GM21367 (cell line): Measurements from ENCODE around the gene PRAMEF14.
"Not testable (repeated sequence)": the region's sequence is repeated elsewhere in the genome, so short reads cannot be mapped to it uniquely, and the experiment has no call there.

Experiments
- ATAC-seq: cut with Tn5 transposase; IDR thresholded peaks from one replicate; pipeline ENCODE4 v1.9.1; 2021; ENCODE audit not compliant: unreplicated experiment

The PRAMEF14 gene, protein sequence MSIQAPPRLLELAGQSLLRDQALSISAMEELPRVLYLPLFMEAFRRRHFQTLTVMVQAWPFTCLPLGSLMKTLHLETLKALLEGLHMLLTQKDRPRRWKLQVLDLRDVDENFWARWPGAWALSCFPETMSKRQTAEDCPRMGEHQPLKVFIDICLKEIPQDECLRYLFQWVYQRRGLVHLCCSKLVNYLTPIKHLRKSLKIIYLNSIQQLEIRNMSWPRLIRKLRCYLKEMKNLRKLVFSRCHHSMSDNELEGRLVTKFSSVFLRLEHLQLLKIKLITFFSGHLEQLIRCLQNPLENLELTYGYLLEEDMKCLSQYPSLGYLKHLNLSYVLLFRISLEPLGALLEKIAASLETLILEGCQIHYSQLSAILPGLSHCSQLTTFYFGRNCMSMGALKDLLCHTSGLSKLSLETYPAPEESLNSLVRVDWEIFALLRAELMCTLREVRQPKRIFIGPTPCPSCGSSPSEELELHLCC

DNA sequence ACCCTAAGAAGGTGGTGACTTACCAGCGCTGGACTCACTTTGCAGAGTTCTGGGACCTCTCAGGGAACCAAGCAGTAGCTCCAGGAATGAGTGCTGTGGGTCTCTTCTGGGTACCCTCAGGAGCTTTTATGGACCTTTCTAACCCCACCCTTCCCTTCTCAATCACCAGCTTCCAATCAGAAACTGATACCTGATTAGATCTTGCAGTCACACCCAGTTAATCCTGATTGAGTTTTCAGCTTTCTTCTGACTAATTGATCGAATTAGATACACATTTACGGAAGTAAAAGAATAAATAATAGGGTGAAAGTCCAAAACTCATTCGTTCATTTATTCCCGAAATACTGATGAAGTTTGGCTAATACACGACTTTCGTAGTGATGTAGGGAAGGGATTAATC lies at the start of gene PRAMEF14:
Gene PRAMEF14, minus strand, starts transcription at position 101 of the 400 bp plus-strand sequence. CDS start 1,820 bp downstream, outside the sequence.
- ATAC-seq = not testable (repeated sequence)

DNA sequence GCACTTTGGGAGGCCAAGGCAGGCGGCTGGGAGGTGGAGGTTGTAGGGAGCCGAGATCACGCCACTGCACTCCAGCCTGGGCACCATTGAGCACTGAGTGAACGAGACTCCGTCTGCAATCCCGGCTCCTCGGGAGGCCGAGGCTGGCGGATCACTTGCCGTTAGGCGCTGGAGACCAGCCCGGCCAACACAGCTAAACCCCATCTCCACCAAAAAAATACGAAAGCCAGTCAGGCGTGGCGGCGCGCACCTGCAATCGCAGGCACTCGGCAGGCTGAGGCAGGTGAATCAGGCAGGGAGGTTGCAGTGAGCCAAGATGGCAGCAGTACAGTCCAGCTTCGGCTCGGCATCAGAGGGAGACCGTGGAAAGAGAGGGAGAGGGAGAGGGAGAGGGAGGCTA lies 48.4 kb upstream of the PRAMEF14 start:
- not testable (repeated sequence) for ATAC-seq

DNA sequence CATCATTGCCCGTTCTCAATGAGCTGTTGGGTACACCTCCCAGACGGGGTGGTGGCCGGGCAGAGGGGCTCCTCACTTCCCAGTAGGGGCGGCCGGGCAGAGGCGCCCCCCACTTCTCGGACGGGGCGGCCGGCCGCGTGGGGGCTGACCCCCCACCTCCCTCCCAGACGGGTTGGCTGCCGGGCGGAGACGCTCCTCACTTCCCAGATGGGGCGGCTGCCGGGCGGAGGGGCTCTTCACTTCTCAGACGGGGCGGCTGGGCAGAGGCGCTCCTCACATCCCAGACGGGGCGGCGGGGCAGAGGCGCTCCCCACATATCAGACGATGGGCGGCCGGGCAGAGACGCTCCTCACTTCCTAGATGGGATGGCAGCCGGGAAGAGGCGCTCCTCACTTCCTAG lies 47.8 kb upstream of the PRAMEF14 start:
- ATAC-seq = not testable (repeated sequence)

DNA sequence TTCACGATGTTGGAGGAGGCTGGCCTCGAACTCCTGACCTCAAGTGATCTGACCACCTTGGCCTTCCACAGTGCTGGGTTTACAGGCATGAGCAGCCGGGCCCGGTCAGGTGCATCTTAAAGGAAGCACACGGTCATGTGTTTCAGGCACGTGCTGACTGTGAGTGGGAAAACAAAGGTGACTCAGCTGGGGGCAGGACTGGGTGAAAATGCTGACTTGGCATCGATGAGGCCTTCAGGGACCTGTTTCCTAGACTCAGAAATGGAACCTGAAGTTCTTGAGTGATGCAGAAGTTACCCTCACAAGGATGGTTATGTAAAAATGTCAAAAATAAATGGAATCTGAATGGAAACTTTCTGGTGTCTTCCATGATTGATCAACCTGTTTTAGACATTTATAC lies 46.1 kb upstream of the PRAMEF14 start:
- not testable (repeated sequence) for ATAC-seq

DNA sequence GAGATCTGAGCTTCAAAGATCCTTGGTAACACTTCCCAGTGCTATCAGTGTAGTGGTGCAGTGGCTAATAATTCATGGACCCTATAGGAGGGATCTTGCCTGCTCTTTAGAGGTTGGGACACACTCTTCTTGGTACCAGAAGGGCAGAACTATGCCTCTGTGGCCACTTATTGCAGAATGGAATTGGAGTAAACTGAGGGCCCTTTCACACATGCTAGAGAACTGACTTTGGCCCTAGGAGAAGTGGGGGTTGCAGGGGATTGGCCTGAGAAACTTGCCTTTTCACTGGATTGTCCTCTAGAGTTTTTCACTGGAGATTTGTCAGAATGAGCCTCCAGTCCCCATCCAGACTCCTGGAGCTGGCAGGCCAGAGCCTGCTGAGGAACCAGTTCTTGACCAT lies 42.4 kb upstream of the PRAMEF14 start, which contains the start of gene PRAMEF17:
Gene PRAMEF17, plus strand, starts transcription at position 301 of the 400 bp plus-strand sequence. Its CDS starts 26 bp downstream, at position 327.
- not testable (repeated sequence) for ATAC-seq

DNA sequence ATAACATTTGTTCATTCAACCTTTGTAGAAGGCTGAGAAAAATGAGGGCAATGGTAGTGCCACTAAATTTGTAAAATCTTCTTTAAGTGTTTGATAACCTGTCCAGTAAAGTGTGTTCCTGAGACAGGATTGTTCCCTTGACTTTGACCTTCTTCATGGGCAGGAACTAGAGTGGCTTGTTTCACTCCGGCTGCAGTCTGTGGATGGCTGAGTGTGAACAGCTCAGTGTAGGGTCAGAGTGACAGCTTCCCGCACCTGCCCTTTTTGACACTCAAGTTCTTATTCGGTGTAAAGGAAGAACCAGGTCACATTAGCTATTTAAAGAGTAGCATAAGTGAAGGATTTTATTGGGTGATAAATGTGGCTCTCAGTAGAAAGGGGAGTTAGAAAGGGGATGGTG lies 33.4 kb upstream of the PRAMEF14 start:
- not testable (repeated sequence) for ATAC-seq

DNA sequence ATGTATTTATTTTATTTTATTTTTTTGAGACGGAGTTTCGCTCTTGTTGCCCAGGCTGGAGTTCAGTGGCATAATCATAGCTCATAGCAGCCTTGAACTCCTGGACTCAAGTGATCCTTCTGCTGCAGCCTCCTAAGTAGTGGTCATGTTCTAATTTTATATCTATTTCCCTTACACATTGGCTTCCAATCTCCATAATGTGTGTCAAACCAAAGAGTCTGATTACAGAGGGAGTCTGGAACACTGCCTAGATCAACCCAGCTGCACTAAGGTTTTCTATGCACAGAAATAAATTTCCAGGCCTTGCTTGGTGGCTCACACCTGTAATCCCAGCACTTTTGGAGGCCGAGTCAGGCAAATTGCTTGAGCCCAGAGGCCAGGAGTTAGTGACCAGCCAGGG lies 32.0 kb upstream of the PRAMEF14 start:
- not testable (repeated sequence) for ATAC-seq

DNA sequence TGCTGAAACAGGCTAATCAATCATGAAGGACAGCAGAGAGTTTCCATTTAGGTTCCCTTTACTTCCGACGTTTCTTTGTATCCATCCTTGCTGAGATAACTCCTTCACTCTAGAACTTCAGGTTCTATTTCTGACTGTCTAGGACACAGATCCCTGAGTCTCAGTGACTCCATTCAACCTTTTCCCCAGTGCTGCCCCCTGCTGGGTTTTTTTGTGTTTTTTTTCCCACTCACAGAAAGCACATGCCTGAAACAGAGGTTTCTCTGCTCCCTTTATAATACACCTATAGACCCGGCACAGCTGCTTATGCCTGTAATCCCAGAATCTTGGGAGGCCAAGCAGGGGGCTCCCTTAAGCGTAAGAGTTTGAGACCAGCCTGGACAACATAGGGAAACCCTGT lies 21.6 kb upstream of the PRAMEF14 start:
- ATAC-seq = not testable (repeated sequence)

DNA sequence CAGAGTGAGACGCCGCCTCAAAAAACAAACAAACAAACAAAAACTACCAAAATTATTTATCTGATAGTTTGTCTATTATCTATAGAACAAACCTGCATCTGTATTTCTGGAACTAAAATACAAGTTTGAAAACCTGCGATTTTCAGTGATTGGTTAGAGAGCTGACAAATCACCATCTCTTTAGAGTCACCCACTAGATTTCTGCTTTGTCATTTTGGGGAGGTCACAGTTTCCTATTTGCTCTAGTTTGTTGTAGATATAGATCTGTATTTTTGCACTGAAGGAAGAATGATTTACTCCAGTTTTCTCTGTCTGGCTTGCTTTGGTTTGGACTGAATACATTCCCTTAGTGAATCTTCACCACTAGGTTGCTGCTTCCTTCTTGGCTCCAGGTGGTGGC lies 19.6 kb upstream of the PRAMEF14 start:
- ATAC-seq = not testable (repeated sequence)

DNA sequence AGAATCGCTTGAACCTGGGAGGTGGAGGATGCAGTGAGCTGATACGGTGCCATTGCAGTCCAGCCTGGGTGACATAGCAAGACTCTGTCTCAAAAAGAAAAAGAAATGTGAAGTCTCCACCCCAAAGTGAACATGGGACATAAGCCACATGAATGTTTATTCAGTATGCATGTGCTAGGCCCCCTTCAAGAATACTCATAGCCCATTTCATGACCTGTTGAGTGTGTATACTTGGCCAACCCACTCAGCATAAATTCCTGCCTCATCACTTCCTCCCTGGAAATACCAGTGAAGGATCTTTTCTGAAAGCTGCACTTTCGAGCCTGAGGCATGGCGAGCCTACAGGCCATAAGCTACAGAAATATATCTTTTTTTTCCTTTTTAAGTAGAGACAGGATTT lies 18.0 kb upstream of the PRAMEF14 start:
- ATAC-seq = not testable (repeated sequence)

DNA sequence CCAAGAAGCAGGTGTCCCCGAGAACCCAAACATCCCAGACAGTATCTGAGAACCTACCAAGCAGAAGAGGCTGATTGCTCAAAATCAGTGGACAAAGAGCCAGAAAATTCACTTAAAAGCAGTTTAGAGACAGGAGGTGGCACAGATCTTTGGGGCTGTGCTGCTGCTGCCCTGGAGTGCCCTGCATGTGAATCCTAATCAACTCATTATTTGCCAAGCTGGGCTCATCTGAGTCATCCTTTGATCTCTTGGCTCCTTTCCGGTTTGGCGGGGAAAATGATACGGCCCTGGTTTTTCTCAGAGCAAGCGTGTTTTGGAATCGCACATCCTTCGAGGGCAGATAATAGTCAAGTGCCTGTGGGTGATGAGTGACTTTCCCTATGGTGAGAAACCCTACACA lies 15.4 kb upstream of the PRAMEF14 start:
- not testable (repeated sequence) for ATAC-seq

DNA sequence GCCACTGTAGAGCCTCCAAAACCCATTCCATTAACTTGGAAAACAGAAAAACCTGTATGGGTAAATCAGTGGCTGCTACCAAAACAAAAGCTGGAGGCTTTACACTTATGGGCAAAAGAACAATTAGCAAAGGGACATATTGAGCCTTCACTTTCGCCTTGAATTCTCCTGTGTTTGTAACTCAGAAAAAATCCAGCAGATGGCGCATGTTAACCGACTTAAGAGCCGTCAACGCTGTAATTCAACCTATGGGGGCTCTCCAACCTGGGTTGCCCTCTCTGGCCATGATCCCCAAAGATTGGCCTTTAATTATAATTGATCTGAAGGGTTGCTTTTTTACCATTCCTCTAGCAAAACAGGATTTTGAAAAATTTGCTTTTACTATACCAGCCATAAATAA lies 9.8 kb upstream of the PRAMEF14 start:
- not testable (repeated sequence) for ATAC-seq

DNA sequence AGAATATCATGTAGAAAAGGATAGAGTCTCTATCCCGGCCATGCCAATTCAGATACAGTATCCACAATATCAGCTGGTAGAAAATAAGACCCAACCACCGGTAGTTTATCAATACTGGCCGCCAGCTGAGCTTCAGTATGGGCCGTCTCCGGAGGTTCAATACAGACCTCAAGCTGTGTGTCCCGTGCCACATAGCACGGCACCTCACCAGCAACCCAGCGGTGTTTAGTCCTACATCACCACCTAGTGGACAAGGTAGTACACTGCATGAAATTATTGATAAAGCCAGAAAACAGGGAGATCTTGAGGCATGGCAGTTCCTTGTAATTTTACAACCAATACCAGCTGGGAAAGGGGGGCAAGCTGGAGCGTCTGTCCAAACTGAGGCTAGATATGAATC lies 7.5 kb upstream of the PRAMEF14 start:
- ATAC-seq = not testable (repeated sequence)

DNA sequence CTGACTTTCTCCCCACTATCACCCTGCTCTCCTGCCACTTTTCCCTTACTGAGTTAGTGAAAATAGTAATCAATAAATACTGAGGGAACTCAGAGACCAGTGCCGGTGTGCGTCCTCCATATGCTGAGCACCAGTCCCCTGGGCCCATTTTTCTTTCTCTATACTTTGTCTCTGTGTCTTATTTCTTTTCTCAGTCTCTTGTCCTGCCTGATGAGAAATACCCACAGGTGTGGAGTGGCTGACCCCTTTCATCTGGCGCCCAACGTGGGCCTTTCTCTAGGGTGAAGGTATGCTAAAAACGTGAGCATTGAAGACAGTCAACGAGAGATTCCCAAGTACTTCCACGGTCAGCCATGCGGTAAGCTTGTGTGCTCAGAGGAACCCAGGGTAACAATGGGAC lies 6.5 kb upstream of the PRAMEF14 start:
- ATAC-seq = not testable (repeated sequence)

DNA sequence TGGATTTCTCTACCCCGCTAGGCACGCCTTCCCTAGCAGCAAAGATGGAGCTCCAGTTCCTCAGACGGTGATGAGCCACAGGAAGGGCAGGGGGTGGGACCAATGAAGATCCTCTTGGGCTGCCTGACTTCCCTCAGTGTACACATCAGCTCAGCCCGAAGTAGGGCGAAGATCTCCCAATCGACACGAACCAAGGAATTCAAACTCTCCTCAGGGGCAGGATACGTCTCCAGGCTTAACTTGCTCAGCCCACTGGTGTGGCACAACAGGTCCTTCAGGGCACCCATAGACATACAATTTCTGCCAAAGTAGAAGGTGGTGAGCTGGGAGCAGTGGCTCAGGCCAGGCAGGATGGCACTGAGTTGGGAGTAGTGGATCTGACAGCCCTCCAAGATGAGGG lies 4.4 kb downstream of the PRAMEF14 start:
- ATAC-seq = not testable (repeated sequence)

DNA sequence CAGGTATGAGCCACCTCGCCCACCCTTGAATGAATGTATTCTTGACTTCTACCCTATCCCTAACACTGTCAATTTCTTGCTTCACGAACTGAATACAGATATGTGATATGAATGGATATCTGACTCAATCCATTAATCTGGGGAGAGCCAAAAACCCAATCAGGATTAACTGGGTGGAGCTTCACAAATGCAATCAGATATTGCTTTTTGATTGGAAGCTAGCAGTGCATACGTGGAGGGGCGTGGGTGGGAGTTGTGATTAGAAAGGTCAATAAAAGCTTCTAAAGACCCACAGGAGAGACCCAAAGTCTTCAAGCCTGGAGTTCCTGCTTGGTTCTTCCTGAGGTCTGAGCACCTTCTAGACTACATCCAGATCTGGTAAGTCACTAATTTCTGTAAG lies 31.7 kb downstream of the PRAMEF14 start, which contains the start of gene PRAMEF15:
Gene PRAMEF15, plus strand, starts transcription at position 301 of the 400 bp plus-strand sequence. CDS start 2,827 bp downstream, outside the sequence.
- not testable (repeated sequence) for ATAC-seq

DNA sequence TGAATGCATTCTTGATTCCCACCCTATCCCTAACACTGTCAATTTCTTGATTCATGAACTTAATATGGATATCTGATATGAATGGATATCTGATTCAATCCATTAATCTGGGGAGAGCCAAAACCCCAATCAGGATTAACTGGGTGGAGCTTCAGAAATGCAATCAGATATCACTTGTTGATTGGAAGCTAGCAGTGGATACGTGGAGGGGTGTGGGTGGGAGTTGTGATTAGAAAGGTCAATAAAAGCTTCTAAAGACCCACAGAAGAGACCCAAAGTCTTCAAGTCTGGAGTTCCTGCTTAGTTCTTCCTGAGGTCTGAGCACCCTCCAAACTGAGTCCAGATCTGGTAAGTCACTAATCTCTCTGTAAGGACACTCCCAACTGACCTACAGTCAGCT lies 43.7 kb downstream of the PRAMEF14 start, which contains the start of gene PRAMEF33:
Gene PRAMEF33, plus strand, starts transcription at position 301 of the 400 bp plus-strand sequence. CDS start 2,416 bp downstream, outside the sequence.
- not testable (repeated sequence) for ATAC-seq

DNA sequence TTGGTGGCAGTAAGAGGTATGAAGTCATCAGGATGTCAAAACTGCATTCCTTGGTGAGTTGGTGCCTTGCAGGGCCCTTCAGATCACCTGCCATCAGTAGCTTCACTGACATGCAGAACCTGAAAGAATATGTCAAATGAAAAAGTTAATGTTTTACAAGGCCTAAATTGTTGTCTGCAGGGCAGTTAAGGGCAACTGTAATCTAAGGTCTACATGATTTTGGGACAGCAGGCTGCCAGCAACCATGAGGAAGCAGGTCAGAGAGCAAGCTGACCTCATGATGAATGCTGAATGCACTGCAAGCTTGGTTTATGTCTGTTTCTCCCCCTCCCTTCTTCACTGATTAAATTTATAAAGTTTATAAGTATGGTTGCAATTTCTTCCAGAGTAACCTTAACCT lies 44.7 kb downstream of the PRAMEF14 start:
- not testable (repeated sequence) for ATAC-seq

DNA sequence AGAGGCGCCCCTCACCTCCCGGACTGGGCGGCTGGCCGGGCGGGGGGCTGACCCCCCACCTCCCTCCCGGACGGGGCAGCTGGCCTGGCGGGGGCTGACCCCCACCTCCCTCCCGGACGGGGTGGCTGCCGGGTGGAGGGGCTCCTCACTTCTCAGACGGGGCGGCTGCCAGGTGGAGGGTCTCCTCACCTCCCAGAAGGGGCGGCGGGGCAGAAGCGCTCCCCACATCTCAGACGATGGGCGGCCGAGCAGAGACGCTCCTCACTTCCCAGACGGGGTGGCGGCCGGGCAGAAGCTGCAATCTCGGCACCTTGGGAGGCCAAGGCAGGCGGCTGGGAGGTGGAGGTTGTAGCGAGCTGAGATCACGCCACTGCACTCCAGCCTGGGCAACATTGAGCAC lies 48.2 kb downstream of the PRAMEF14 start:
- not testable (repeated sequence) for ATAC-seq

DNA sequence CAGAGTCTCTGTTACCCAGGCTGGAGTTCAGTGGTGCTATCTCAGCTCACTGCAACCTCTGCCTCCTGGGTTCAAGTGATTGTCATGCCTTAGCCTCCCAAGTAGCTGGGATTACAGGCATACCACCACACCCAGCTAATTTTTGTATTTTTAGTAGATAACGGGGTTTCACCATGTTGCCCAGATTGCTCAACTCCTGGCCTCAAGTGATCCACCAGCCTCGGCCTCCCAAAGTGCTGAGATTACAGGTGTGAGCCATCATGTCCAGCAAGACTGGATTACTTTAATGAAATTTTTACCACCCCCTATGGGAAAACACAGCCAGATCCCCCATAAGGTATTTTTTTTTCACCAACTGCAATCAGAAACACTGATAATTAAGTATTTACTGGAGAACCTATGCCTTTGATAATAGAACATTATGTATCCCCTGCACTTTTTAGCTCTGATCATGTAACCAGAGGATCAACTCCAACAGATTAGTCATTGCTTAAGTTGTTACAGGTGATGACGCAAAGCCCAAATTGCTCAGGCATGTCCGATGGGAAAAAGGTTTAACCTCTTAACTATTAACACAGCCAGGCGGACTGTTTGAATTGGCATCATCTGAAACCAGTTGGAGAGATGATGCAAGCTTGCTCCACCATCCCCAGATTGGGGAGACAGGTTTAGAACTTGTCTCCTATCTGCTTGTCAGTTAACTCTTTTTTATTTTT lies 49.6 kb downstream of the PRAMEF14 start:
- ATAC-seq = not testable (repeated sequence)
